Coronary artery (tissue), 2 donors: ENCODE data around the gene CRTAC1.

ENCODE experiments used
- DNase-seq: peaks from one replicate; pipeline ENCODE4 v3.0.0-alpha.2; 2017; ENCODE audit warnings: low spot score
- H3K27ac ChIP-seq, 2 donors: fragments of 200-600 bp; sonication (generic); one replicate each; pipeline ENCODE4 v1.5.1; 2016 to 2019
- H3K4me3 ChIP-seq: fragments of 200-600 bp; sonication (generic); 2 replicates; pipeline ENCODE4 v1.5.1; 2016; ENCODE audit warnings: mild to moderate bottlenecking, moderate library complexity
- TF ChIP-seq, protein P1 (sequence below): fragments of 200-600 bp; sonication (generic); IDR thresholded peaks from one replicate; pipeline ENCODE4 v1.5.1; 2019; ENCODE audit warnings: antibody characterized with exemption

CRTAC1 gene

DNA sequence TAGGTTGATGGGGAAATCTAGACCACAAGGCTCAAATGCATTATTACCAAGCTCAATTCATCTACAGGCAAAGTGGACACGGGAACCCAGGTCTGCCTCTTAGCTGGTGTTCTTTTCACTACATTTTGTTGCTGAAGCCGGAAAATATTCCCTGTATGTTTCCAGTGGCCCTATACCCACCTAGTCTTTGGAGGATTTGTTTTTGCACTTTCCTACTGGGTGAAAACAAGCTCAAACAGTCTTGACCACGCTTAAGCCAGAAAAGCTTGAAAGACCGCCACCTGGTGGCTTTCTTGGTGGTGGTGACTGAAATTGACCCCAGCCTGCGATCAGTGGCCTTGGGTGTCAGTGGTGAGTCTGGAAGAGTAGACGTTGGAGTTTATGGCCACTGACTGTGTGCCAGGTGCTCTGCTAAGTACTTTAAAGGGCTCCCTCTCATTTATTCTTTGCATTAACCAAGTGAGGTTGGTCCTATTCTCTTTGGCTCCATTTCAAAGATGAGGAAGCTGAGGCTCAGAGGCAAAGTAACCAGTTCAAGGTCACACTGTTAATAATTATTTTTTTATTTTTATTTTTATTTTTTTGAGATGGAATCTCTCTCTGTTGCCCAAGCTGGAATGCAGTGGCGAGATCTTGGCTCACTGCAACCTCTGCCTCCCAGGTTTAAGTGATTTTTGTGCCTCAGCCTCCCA, 11.1 kb upstream of the CRTAC1 start:
- TF ChIP-seq, protein P1, sequence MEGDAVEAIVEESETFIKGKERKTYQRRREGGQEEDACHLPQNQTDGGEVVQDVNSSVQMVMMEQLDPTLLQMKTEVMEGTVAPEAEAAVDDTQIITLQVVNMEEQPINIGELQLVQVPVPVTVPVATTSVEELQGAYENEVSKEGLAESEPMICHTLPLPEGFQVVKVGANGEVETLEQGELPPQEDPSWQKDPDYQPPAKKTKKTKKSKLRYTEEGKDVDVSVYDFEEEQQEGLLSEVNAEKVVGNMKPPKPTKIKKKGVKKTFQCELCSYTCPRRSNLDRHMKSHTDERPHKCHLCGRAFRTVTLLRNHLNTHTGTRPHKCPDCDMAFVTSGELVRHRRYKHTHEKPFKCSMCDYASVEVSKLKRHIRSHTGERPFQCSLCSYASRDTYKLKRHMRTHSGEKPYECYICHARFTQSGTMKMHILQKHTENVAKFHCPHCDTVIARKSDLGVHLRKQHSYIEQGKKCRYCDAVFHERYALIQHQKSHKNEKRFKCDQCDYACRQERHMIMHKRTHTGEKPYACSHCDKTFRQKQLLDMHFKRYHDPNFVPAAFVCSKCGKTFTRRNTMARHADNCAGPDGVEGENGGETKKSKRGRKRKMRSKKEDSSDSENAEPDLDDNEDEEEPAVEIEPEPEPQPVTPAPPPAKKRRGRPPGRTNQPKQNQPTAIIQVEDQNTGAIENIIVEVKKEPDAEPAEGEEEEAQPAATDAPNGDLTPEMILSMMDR = peak; percentile 52
- H3K27ac ChIP-seq = no peak overlapping the region
- DNase-seq = no peak
- H3K4me3 ChIP-seq = no peak overlapping the region

DNA sequence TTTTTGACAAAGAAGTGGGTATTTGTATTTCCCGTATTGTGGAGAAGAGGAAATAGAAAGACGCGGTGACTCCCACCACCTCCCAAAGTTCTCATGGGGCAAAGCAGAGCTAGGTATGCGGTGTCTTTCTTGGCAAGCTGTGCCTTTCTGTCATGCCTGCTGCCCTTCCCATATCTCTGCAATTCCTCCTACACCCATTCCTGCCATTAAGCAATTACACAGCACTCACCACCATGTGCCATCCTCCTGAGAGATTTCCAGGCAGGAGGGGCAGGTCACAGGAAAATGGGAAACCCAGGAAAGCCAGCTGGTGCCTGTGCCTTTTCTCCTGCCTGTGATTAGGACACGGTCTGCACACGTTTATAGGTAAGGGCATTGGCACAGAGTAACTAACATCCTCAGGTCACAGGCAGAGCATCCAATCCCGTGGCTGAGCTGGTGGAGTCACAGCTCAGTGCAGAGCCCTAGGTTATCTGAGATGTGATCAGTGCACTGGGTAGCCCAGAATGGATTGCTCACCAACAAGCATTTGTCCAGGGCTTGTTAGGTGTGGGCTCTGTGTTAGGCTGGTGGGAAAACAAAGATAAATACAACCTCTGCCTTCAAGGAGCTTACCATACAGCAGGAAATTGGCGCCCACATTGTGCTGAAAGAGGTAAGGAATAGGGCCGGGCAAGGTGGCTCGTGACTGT, 9.4 kb upstream of the CRTAC1 start:
- Histone ChIP-seq H3K27ac (no peak overlapping the region), H3K4me3 (no peak overlapping the region)
- TF ChIP-seq, protein P1 = no peak
- DNase-seq = no peak

DNA sequence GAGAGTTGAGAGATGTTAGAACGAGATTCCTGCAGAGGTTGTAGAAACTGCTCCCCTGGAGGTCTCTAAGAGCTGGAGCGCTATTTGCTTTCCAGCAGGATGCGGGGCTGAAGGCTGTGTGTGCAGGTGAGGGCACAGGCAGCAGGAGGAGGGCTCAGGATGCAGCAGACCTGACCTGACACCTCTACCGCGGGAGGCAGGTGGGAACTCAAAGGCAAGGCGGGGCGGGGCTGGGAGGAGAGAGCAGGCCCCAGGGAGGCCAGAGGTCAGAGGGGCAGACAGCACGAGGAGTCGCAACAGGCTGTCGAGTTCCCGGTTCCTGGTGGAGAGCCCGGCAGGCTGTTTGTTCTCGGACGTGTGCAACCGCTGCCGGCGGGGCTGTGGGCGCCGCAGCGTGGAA, 7.9 kb upstream of the CRTAC1 start:
- TF ChIP-seq, protein P1 = no peak
- DNase-seq = no peak
- no peak overlapping the region for H3K27ac ChIP-seq
- no peak overlapping the region for H3K4me3 ChIP-seq

DNA sequence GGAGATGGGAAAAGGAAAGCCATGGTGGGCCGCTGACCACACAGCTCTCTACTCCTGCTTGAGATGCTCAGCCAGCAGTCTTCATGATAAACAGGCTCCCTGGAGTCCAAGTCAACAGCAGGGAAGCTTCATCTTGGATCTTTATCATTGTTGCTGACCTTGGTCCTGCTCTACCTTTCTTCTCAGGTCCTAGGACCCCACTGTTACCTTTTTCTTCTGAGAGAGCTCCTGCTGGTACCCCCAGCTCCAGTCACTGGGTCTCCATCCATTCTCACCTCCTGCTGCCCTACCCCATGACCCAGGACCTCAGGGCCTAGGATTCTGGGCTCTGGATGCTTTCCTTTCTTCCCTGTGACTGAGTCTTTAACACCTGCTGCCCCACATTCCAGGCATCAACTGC, 5.2 kb upstream of the CRTAC1 start:
- no peak for DNase-seq
- Histone ChIP-seq H3K27ac (no peak overlapping the region), H3K4me3 (no peak overlapping the region)
- TF ChIP-seq, protein P1 = no peak

DNA sequence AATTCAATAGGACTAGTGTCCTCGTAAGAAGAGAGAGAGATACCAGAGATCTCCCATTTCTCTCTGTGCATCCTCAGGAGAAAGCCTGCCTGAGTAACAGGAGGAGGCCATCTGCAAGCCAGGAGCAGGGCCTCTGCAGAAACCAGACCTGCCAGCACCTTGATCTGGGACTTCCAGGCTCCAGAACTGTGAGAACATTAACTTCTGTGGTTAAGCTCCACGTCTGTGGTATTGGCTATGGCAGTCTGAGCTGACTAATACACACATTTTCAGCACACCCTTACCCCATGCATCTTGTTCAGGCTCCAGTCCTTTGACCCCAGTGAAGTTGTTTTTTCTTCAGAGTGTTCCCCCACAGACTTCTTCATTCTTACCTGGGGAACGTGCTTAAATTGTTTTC, 3.1 kb upstream of the CRTAC1 start:
- DNase-seq = no peak
- Histone ChIP-seq H3K4me3 (no peak overlapping the region), H3K27ac (no peak overlapping the region)
- TF ChIP-seq, protein P1 = no peak

DNA sequence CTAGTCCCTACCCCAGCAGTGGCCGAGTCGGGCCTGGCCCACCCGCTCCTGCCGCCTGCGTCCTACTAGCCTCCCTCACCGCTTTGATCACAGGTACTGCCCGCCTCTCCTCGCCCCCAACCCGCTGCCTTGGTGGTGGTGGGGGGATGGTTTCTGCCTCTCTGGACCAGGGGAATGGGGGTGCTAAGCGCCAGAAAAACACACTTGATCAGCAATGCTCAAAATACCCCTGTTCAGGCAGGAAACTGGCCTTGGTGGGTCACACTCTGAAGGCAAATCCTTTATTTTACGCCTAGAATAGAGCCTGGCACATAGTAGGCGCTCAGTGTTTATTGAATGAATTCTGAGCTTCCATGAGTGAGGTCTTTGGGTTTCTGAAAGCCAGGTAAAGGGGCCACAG, 1.0 kb upstream of the CRTAC1 start:
- H3K4me3 ChIP-seq = peak overlapping the region; percentile 67

More for the DNA sequence above, 1.0 kb upstream of the CRTAC1 start:
- H3K27ac ChIP-seq = no peak overlapping the region
- TF ChIP-seq, protein P1 = no peak
- DNase-seq = no peak
